ENCODE measurements around the gene SPX.

The SPX gene

DNA sequence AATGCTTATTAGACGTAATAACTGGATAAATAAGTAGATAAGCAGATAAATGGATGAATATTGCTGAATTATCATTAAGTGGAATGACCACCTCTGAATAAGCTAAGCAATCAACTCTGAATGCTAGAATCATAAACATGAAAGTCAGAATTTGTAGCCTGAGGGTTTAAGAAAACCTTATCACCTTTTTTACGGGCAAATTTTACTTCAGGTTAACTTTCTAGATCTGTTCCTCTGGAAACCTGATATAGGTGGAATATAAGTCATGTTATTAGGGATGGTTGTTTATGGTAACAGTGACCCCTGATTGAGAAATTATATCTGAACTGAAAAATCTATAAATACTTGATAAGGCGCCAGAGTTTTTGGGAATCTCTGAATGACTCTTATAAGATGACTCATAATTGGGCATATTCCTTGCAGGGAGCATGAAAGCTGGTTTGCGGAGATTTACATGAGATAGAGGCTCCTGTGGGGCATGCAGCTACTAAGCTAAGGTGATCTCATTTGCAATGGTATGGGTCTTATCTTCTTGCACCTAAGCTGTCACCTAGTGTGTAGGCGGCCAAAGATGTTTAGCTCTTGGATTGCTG lies 12.1 kb downstream of the SPX start:
- DNase-seq (ENCODE audit: low read depth in 2 of 2, low spot score in 1 of 2) = no peak

DNA sequence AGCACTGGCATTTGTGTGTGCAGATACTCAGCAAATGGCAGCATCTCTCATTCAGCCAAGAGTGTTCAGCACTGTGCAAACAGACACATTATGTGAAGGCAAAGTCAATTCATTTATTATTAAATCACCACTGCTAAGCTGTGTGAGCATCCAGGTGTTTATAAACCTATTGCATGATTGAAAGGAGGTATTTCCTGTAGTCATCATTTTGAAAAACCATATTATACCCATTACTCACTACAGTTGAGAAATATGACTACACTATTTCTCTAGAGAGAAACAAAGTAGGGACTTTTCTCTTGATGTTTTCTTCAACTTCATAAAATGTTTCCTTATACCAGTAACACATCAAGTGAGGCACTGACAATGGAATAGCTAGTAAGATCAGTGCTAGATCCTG lies 13.7 kb downstream of the SPX start:
- no peak for DNase-seq (ENCODE audit: low read depth in 2 of 2, low spot score in 1 of 2)

DNA sequence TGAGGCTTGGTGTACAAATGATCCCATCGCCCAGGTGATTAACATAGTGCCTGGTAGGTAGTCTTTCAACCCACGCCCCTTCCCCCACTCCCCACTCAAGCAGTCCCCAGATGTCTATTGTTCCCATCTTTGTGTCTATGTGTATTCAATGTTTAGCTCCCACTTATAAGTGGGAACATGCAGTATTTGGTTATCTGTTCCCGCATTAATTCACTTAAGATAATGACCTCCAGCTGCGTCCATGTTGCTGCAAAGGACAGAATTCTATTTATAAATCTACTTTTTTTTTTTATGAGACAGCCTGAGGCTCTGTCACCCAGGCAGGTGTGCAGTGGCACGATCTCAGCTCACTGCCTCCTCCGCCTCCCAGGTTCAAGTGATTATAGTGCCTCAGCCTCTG lies 15.7 kb downstream of the SPX start:
- DNase-seq (ENCODE audit: low read depth in 2 of 2, low spot score in 1 of 2) = no peak

DNA sequence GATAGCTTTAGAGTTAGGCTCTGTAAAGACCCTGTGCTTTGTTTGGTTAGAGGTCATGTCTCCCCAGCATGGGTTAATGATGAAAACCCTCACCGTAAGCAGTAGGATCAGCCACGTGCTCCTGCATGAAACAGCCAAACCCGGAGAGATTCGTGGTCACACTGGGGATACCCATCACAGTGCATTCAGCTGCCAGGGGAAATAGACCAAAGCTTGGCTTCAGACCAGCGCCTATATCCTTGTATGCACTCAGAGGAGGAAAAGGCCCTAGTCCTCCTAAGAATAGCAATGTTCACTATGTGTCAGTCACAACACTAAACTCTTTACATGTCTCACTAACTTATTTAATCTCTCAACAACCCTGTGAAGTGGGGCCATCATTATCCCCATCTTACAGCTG lies 16.3 kb downstream of the SPX start:
- DNase-seq (ENCODE audit: low read depth in 2 of 2, low spot score in 1 of 2) = no peak

DNA sequence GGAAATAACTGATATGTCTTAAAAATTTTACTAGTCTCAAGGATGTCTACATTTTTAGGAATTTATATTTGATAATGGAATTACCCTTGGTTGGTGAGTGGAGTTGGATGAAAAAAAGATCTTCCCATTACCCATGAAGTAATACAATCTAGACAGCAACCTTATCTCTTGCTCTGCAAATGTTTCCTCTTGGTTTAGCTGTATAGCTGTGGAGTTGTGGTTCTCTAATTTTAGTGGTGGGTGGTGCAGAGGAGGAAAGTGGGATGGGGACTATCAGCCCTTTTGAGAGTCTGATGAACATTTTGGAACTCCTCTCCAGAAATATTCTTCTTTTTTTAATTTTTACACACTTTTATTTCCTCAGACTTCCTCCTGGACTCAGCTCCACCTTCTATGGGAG lies 17.1 kb downstream of the SPX start:
- DNase-seq (ENCODE audit: low read depth in 2 of 2, low spot score in 1 of 2) = no peak

DNA sequence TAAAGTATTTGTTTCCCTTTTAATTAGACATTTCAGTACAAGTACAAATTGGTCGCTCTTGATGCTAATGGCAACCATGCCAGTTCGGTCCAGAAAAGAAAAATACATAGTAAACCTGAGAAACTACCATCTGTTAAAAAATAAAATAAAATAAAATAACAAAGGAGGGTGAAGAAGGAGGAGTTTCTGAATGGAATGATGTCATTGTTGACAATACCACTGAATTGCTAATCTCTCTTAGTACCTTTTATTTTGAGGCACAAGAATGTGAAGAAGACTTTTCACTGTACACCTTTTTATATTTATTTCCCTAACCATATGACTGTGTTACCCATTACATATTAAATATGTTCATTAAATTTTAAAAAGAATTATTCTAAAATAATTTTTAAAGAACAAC lies 19.5 kb downstream of the SPX start:
- no peak for DNase-seq (ENCODE audit: low read depth in 2 of 2, low spot score in 1 of 2)

DNA sequence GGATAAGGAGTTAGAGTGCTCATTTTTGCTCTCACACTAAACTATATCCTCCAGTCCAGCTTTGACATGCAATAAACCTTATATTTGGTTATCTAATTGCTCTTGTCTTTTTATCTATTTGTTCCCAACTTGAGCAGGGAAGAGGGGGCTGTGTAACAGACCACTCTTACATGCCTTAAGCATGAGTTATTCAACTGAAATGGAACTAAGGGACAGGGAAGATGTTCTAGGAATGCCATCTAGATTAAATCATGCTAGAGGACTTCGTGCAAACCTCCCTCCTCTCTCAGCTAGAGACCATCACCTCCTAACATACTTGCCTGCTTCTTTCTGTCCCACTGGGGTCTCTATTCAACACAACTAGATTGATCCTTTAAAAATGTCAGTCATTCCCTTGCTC lies 20.6 kb downstream of the SPX start:
- DNase-seq (ENCODE audit: low read depth in 2 of 2, low spot score in 1 of 2) = no peak

DNA sequence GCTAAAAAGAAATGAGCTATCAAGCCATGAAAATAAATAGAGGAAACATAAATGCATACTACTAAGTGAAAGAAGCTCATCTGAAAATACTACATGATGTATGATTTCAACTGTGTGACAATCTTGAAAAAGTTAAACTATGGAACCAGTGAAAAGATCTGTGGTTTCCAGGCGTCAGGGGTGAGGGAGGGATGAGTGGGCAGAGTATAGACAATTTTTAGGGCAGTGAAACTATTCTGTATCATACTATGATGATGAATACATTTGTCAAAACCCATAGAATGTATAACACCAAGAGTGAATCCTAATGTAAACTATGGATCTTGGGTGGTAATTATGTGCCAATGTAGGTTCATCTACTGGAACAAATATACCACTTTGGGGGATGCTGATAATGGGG lies 21.3 kb downstream of the SPX start:
- no peak for DNase-seq (ENCODE audit: low read depth in 2 of 2, low spot score in 1 of 2)

DNA sequence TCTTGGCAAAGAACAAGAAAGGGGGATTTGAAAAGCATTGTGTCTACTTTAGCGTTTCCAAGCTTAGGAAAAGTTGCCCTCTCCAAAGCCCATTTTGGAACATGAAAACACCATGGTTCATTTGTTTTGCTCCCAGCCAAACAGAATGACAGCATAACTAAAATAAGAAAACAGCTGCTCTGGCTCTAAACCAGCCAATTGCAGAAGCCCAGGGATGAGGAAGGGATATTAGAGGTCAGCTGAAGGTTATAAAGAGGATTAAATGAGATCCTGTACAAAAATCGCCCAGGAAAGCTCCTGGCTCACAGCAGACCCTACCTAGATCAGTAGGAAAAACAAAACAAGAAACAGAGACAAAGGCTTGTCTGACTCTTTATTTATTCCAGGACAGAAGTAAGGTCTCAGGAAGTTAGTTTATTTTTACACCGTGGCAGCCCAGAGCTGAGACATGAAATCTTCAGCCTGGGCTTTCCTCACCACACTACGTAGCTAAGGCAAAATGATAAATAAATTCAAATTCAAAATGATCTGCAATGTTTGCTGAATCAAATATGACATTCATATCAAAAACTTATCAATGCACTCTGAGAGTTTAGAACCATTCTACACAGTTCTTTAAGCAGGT lies 25.9 kb downstream of the SPX start:
- DNase-seq (ENCODE audit: low read depth in 2 of 2, low spot score in 1 of 2) = no peak

DNA sequence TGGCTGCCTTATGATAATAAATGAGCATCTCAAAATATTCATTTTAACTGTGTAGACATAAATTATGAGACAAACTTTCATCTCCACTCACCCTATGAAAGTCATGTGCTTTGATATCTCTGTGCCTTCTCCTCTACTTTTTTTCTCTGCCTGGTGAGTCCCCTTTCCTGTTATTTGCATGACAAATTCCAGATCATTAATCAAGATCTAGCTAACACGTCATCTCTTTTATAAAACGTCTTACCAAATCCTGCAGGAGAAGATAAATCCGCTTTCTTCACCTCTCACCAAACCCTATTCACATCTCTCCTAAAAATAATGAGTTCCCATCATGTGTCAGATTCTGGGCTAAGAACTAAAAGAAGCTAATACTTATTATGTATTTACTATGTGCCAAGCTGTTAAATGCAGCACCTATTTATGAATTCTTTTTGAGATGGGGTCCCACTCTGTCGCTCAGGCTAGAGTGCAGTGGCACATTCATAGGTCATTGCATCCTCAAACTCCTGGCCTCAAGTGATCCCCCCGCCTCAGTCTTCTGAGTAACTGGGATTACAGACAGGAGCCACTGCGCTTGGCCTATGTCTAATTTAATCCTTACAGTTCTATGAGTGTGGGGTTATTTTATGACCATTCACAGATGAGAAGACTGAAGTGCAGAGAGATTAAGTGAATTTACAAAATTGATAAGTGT lies 26.7 kb downstream of the SPX start:
- no peak for DNase-seq (ENCODE audit: low read depth in 2 of 2, low spot score in 1 of 2)

DNA sequence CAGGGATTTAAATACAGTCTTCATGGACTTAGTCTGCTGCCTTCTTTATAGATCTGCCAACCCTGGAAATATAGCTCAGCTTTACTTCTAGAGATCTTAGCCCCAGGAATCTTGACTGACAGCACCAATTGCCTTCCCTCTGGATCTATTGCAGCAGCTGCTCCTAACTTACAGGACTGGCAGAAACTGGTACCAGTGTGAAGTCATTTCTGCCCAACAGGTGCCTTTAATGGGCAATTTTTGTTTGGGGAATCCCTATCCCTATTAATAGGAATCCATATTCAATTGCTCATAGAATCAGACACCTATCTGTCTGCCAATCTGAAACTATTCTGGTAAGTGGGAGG lies 27.2 kb downstream of the SPX start:
- DNase-seq (ENCODE audit: low read depth in 2 of 2, low spot score in 1 of 2) = no peak

DNA sequence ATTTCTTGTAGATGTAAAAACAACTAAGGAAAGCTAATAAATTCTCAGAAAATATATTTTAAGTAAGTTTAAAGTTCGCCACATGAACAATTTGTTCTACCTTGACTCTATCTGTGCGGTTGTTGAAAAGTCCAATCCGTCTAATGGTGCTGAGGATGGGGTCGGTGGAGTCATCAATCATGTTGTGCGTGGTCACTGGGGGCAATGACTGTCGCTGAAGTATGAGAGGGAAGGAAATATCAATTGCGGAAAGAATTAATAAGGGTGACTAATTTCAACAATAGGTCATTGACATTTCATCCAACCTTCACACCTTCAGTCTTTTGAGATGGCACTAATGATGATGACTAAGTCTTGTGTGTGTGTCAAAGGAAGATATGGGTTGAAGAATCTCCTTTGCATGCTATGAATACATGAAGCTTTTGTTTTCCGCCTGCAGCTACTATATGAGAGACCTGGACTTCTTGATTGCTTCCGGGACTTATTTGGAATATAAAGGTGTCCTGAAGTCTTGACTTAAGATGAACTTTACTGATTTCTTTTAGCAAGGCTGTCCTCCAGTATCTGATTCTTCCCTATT lies 32.1 kb downstream of the SPX start:
- DNase-seq (ENCODE audit: low read depth in 2 of 2, low spot score in 1 of 2) = no peak

DNA sequence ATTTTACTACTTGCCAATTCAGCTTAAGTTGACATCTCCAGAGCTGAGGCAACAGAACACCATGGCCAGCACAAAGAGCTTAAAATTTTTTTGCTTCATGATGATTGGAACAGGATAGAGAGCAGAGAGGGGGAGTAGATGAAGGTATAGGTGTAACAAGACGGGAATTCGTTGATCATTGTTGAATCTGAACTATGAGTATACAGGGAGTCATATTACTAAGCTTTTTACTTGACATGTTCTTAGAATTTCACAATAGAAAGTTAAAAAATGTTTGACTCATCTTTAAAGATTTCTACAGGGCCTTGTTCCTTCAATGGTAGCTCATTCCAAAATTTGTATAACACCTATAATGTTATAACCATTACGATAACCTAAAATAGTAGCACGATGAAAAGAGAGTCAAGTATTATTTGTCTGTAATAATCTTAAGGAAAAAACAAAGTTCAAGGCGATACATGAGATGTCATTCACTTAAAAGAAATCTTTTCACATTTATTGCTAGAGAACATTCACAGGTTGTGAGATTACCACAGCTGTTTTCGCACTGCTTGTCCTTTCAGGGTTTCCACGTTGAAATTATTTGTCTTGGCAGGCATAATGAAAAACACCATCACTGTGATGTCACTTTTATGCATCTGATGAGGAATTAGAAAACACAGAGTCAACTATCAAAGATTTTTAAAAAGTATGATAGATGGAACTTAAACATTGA lies 33.9 kb downstream of the SPX start:
- DNase-seq (ENCODE audit: low read depth in 2 of 2, low spot score in 1 of 2) = no peak

DNA sequence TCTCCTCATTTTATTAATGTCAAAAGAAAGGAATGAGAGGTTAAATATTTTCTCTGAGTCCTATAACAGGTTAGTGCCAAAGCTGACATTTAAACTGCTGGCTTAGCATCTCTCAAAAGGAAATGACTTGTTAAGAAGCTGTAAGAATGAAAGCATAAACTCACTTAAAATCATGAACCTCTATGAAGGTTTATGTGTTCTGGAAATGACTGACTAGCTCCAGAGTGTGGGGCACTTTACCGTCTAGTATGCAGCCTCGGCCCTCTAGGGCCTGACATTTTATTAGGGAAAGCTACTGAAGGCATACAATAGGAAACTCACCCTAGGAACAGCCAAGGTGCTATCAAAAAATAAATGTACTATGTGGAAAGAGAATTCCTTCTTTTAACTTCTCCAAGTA lies 35.1 kb downstream of the SPX start:
- no peak for DNase-seq (ENCODE audit: low read depth in 2 of 2, low spot score in 1 of 2)

DNA sequence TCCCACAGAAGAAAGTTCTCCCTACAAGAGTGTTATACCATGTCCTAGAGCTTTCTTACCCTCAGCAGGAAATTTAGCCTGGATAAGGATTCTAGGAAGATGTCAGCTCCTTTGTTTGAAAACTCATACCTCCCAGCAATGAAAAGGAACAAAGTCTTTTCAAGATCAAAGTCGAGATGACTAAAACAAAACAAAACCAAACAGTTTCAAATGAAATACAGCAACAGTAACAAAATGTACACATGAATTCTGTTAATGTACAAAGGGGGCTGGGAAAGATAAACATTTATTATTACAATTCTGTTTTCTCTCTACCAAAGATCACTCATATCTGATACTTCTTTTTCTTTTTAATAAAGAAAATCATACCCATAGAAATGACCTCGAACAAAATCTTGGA lies 36.8 kb downstream of the SPX start:
- DNase-seq (ENCODE audit: low read depth in 2 of 2, low spot score in 1 of 2) = no peak

DNA sequence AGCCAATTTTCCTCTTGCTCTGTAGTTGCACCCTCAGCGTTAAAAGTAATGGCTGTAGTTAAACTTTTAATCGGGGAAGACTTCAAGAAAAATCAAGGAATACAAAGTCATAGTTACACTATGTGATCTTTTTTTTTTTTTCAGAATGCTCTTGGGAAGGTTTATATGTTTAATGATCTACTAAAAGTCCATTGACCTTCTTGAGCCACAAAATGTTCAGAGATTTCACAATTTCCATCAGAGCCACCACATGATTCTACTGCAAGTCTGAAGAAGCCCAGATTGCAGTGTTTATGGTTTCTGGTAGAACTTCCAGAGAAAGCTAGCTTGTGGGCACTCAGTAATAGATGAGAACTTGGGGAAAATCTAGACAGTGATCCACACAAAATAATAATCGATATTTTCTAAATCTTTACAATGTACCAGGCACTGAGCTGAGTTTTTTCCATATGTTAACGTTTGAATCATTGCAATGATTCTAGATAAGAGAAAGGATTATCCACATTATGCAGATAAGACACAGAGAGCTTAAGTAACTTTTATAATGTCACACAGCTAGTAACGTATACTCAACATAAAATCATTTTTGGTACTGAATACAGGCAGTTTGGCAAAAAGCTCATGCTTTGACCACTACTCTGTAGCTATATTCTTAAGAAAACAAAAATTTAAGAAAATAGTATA lies 40.3 kb downstream of the SPX start:
- no peak for DNase-seq (ENCODE audit: low read depth in 2 of 2, low spot score in 1 of 2)

DNA sequence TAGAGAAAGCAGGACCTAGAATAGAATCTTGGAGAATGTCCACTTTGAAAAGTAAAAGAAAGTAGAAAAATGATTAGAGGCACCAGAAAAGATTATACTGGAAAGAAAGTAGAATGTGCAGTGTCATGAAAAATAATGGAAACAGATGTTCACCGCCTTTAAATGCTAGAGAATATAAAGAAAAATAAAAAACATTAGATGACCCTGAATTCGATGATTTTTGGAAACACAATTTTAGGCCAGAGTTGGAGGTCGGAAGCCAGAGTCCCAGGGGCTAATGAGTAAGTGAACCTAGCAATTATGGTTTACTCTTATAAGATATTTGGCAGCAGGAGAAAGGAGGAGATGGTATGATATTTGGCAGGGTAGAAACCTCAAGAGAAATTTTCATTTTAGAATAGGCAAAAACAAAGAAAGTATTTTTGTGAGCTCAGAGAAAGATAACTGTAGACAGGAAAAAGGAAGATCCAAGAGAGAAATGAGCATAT lies 40.9 kb downstream of the SPX start:
- DNase-seq (ENCODE audit: low read depth in 2 of 2, low spot score in 1 of 2) = no peak

DNA sequence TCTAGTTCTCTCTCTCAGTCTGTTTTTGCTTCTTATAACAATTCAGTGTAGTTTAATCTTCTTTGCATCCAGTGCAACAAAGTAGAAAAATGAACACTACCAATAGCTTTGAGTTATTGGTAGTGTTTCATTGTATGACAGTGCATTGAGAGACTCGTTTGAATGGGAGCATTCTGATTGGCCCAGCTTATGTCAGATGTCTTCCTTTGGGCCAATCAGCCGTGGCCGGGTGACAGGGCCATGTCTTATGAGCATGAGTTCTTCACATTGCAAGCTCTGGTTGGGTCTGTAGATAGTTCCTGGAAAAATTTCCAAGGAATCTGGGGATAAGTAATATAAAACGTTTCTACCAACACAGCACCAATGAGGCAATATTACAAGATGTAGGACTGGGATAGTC lies 42.0 kb downstream of the SPX start:
- no peak for DNase-seq (ENCODE audit: low read depth in 2 of 2, low spot score in 1 of 2)

DNA sequence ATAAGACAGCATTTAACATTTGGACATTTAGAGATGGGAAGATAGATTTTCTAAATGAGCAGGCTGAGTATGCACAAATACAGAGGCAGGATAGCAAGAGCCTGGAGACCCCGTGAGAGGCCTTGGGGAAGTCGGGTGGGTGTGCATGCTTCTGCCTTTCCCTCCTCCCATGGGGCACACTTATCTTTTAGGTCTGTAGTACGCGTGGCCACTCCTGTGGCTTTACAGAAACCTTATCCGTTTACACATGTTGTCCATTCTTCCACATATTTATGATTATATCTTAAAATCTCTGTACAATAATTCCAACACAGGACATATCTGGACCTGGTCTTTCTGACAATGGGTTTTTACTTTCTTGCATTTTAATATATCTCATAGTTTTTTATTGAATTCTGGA lies 45.0 kb downstream of the SPX start:
- no peak for DNase-seq (ENCODE audit: low read depth in 2 of 2, low spot score in 1 of 2)

DNA sequence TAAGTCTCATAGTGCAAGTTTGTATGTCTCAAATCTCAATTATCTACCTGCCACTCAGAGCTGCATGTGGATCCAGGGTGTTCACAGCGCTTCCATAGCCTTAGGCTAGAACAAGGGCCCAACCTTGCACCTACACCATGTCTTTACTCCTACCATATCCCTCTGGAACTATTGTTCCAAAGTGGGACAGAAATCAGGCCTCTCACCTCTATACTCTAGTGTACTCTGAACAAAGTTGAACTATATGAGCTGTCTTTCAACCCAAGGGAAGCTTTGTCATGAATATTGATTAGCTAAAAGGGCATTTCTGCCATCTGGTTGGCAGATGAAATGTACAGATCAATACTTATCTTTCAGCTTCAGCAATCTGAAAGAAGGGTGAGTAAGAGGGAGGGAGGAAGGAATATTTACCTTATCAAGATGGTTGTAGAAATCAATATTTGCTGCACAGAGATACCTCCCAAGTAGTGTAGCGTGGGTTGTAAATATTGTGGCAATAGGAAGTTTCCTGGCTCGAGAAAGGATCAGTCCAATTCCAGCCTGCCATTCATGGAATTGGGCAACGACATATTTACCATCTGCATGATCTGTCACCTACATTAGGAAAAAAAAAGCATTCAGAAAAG lies 47.8 kb downstream of the SPX start:
- DNase-seq (ENCODE audit: low read depth in 2 of 2, low spot score in 1 of 2) = no peak

DNA sequence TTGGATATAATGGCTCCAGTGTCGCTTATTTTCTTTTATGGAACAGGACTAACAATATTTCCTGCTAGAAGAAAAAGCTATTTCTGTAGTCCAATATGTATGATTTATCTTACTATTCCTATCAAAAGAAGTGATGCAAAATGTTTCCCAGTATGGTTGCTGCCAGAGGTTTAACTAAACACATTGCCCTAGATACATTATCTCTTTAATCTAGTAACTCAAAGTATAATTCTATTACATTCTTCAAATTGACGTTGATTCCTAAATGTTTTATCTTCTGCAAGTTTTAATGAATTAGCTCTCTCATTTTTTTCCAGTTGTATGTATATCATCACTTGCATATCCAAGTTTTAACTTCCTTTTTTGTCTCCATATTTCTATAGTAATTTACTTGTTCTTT lies 50.3 kb downstream of the SPX start:
- DNase-seq (ENCODE audit: low read depth in 2 of 2, low spot score in 1 of 2) = no peak

Measured in stimulated activated CD8-positive, alpha-beta memory T cell treated with anti-CD3 and anti-CD28 coated beads, Interleukin-4, amount 100 ng/mL, for 4 hours (primary cell).